ENCODE data around the gene KCNH3. TPM values are rescaled to one million over a fixed set of nuclear protein-coding genes. Genes with fewer than 3 reads are reported as not detected.

The KCNH3 gene
- total RNA-seq, 1 donor from 2014 or later, result 0.16 TPM

GRCh38 chr12:49557187-49557916 lies 18.5 kb downstream of the KCNH3 start:
- H3K9me3 Mint-ChIP-seq, result no peaks in the 10 kb centered on the region
- no peaks in the 10 kb centered on the region for H3K27me3 Mint-ChIP-seq (ENCODE audit: low read depth)
- no peak overlapping the region for H3K27ac Mint-ChIP-seq (ENCODE audit: unreplicated experiment)
- peaks cover 6% of the 10 kb centered on the region for H3K36me3 Mint-ChIP-seq (ENCODE audit: low read depth)
- H3K4me3 Mint-ChIP-seq, result no peak overlapping the region
- H3K4me1 Mint-ChIP-seq, result no peaks in the 10 kb centered on the region
- no peak for DNase-seq (ENCODE audit: low read depth, low spot score)
- TF ChIP-seq, protein P1, sequence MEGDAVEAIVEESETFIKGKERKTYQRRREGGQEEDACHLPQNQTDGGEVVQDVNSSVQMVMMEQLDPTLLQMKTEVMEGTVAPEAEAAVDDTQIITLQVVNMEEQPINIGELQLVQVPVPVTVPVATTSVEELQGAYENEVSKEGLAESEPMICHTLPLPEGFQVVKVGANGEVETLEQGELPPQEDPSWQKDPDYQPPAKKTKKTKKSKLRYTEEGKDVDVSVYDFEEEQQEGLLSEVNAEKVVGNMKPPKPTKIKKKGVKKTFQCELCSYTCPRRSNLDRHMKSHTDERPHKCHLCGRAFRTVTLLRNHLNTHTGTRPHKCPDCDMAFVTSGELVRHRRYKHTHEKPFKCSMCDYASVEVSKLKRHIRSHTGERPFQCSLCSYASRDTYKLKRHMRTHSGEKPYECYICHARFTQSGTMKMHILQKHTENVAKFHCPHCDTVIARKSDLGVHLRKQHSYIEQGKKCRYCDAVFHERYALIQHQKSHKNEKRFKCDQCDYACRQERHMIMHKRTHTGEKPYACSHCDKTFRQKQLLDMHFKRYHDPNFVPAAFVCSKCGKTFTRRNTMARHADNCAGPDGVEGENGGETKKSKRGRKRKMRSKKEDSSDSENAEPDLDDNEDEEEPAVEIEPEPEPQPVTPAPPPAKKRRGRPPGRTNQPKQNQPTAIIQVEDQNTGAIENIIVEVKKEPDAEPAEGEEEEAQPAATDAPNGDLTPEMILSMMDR (conservative IDR thresholded peaks at IDR 0.05), result no peak

- Mint-ChIP-seq H3K4me3 (no peak overlapping the region), H3K27ac (ENCODE audit: unreplicated experiment) (no peak overlapping the region), H3K9me3 (no peaks in the 10 kb centered on the region), H3K36me3 (ENCODE audit: low read depth) (peaks cover 6% of the 10 kb centered on the region), H3K27me3 (ENCODE audit: low read depth) (no peaks in the 10 kb centered on the region), H3K4me1 (no peaks in the 10 kb centered on the region)
- no peak for DNase-seq (ENCODE audit: low read depth, low spot score)
- TF ChIP-seq, protein P1 (conservative IDR thresholded peaks at IDR 0.05), result no peak
Measured at GRCh38 chr12:49557917-49558215, 19.0 kb downstream of the KCNH3 start.

- TF ChIP-seq, protein P1 (conservative IDR thresholded peaks at IDR 0.05), result no peak
- H3K27ac Mint-ChIP-seq (ENCODE audit: unreplicated experiment), result peak overlapping the region; percentile 46
Measured at GRCh38 chr12:49558526-49558925, 19.7 kb downstream of the KCNH3 start.

DNA sequence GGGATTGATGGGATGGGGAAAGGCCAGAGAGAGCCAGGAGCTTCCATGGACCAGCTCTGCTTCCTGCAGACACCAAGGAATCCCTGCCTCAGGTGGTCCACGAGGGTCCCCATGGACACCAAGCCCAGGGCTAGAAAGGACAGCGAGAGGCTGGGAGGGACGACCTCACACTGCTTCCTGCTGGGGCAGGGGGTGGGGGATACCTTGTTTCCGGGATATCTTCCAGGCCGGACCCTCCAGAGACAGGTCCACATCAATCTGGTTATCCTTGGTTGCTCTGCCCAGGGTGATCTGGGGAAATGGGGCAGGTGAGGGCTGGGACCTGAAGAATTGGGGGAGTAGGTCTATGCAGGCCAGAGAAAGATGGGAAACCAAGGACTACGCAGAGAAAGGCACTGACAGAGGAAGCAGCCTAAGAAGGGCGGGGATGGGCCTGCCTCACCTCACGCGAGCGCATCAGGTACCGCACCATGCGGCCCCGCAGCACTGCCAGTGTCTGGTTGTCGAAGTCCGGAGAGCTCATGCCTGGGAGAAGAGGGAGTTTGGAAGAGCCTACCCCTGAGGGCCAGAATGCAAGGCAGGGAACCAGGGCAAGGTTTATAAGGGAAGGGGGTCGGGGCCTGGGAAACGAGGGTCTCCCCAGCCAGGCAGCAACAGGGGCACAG lies 20.3 kb downstream of the KCNH3 start:
- DNase-seq (ENCODE audit: low read depth, low spot score), result no peak
- Mint-ChIP-seq H3K27me3 (ENCODE audit: low read depth) (no peaks in the 10 kb centered on the region), H3K36me3 (ENCODE audit: low read depth) (peaks cover 6% of the 10 kb centered on the region), H3K9me3 (no peaks in the 10 kb centered on the region), H3K27ac (ENCODE audit: unreplicated experiment) (peak overlapping the region; percentile 50), H3K4me3 (no peak overlapping the region), H3K4me1 (no peaks in the 10 kb centered on the region)
- TF ChIP-seq, protein P1 (conservative IDR thresholded peaks at IDR 0.05), result no peak

More at GRCh38 chr12:49558526-49558925, 19.7 kb downstream of the KCNH3 start:
- peaks cover 6% of the 10 kb centered on the region for H3K36me3 Mint-ChIP-seq (ENCODE audit: low read depth)
- H3K9me3 Mint-ChIP-seq, result no peaks in the 10 kb centered on the region
- no peak for DNase-seq (ENCODE audit: low read depth, low spot score)
- H3K4me1 Mint-ChIP-seq, result no peaks in the 10 kb centered on the region
- H3K27me3 Mint-ChIP-seq (ENCODE audit: low read depth), result no peaks in the 10 kb centered on the region
- H3K4me3 Mint-ChIP-seq, result no peak overlapping the region

GRCh38 chr12:49560695-49561094 lies 21.9 kb downstream of the KCNH3 start:
- TF ChIP-seq, protein P1 (conservative IDR thresholded peaks at IDR 0.05), result no peak
- no peaks in the 10 kb centered on the region for H3K9me3 Mint-ChIP-seq
- H3K4me3 Mint-ChIP-seq, result no peak overlapping the region
- no peaks in the 10 kb centered on the region for H3K27me3 Mint-ChIP-seq (ENCODE audit: low read depth)
- peaks cover 6% of the 10 kb centered on the region for H3K36me3 Mint-ChIP-seq (ENCODE audit: low read depth)
- DNase-seq (ENCODE audit: low read depth, low spot score), result no peak
- no peak overlapping the region for H3K27ac Mint-ChIP-seq (ENCODE audit: unreplicated experiment)
- H3K4me1 Mint-ChIP-seq, result no peaks in the 10 kb centered on the region

All from neural crest cell (in vitro differentiated cells).